NCI-H2081 treated with DMSO at 0.1 percent for 48 hours (cell line): ENCODE results near the gene KCNN3.

Experiments used
- DNase-seq: peaks from one replicate; lab custom pipeline; 2025; lab: John Stamatoyannopoulos, UW

The KCNN3 gene

DNA sequence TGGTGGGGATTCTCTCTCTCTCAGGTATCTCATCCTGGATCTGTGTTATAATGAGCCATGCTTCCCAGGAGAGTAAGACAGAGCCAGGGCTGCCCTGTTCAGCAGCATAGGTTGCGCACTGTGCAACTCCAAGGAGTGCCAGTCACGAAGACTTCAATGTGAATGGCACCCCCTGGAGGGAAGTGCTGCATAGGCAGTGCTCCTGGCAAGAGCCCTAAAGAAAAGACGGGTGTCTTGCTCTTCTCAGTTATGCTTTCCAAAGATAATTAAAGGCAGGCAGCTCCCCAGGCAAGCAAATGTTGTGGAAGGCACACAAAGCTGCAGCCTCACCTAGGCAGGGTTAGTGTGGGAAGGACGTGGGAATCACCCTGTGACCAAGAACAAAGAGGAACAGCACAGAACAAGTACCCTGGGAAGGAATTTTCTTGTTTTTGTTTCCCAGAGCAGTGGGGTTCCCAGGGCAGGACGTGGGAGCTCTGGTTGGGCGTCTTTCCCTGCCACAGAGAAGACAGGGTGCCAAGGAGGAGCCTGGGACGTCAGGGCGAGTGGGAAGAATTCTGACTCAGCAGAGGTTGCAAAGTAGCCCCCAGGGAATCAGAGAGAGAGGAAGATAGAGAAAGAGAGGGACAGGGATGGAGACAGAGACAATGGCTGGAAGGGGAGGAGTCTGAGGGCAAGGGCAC is 120.9 kb downstream of the KCNN3 start:
- no peak for DNase-seq

DNA sequence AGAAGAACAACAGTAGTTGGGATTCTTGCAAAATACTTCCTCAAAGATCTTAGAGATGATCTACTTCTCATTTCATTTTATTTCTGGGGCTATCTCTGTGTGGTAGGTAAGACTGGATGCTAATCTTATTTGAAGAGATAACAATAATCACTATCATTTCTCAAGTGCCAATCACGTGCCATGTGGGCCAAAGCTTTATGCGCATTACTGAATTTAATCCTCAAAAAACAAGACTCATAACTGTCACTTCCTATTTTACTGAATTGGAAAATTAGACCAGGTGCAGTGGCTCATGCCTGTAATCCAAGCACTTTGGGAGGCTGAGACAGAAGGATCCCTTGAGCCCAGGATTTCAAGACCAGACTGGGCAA is 121.7 kb downstream of the KCNN3 start:
- no peak for DNase-seq

DNA sequence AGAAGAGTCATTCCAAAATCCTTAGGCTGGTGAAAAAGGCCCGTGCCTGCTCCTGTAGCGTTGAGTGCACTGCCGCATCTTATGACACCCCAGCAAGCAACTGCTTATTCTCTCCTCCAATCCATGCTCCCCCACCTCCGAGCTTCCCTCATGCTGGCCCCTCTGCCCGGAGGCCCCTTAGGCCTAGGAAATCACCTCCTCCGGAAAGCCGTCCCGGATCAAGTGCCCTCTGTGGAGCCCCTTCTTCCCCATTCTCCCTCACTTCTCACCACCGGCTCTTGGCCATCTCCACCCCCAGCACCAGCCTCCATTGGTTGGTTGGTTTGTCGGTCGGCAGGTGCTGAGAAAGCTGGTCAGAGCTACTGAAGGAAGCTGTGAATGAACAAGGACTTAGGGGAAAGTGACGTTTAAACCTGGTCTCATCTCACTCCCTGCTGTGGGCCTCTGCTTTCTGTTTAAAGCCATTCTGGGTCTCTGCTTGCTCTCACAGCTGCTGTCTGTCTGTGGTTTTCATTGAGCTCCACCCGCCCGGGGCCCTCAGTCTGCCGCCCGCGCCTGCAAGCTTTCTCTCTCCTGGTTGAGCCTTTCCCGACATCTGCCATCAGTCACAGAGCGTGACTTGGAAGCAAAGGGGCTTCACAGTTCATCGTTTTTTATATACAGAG is 122.2 kb downstream of the KCNN3 start:
- DNase-seq, result no peak

DNA sequence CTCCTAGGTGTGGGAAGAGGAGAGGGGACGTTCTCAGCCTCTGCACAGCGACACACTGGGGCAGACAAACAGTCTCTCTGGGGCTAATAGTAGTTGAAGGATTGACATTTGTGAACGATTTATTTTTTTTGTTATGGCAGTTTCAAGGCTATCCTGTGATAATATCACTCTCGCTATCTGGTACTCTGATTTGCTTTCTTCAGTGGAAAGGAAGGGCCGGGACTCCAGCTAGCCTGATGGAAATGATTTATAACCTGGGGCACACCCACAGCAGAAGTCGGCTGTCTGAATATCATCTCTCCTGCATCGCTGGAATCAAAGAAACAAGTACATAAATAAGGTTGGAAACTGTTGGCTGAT is 122.7 kb downstream of the KCNN3 start:
- DNase-seq, result no peak

DNA sequence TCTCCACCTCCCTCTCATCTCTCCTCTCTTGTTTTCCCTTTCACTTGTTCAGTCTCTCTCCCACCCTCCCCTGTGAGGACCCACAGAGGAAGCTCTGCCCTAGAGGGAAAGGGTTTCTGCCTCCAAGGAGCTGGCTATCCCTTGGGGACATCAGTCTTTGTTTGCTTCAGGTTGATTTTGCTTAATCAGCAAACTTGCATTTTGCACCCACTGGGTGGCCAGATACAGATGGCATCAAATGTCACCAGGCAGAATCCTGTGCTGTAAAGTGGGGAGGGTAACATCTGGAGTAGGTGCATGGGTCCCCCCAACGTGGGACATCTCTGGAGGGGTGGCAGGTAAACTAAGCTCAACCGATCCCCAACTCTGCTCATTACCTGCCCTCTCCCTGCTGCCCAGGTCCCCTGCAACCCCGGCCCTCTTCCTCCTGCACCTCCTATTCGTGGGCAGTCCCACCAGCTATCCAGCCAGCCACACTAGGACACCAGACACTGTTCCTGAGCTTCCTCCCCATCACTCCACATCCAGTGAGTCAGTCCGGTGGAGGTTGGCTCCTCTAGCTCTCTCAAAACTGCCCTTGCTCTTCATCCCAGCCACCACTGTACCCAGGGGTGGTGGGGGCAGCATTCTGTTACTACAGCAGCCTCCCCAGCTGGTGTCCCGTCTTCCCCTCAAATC is 123.3 kb downstream of the KCNN3 start:
- DNase-seq, result no peak

DNA sequence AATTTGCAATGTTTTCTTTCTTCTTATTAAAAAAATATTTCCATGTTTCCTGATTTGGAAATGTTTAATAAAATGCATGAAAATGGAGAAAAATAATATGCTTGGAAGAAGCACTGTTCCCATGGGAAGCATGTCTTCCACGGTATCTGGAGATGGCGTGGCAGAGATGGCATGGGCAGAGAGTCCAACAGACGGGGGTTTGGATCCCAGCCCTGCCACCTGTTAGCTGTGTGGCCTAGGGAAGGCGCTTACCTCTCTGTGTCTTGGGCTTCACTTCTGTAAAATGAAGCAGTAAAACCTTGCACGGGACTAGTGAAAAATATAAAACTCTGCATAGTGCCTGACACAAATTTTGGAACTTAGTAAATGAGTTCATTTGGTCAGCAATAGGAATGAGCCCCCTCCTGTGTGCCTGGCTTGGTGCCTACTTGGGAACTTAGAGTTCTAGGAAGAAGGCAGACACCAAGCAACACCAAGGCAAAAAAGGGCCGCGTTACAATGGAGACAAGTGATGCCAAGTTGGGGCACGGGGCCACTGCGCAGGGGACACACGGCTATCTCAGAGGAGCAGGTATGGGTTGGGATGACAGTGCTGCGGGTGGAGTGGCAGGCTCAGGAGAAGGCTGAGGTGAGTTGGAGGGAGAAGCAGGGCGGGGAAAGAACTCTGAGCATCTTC is 124.2 kb downstream of the KCNN3 start:
- no peak for DNase-seq

DNA sequence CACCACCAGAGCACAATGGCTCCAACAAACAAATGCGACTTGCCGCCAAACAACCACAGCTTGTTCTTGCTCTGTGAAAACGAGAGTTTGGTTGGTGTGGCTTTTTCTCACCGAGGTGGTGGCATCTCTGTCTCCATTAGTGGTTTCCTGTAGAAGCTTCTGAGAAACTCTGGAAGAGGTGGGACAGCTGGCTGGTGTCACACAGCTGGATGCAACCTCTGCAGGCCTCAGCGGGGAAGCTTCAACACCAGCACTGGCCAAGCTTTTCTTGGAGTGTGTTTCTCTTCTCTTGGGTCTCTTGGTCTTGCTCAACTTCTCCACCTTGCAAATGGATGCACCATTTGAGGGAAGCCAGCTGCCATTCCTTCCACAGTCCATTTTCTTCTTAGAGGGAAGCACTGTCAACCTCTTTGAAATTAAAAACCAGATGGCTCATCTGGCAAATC is 124.8 kb downstream of the KCNN3 start:
- DNase-seq, result no peak

DNA sequence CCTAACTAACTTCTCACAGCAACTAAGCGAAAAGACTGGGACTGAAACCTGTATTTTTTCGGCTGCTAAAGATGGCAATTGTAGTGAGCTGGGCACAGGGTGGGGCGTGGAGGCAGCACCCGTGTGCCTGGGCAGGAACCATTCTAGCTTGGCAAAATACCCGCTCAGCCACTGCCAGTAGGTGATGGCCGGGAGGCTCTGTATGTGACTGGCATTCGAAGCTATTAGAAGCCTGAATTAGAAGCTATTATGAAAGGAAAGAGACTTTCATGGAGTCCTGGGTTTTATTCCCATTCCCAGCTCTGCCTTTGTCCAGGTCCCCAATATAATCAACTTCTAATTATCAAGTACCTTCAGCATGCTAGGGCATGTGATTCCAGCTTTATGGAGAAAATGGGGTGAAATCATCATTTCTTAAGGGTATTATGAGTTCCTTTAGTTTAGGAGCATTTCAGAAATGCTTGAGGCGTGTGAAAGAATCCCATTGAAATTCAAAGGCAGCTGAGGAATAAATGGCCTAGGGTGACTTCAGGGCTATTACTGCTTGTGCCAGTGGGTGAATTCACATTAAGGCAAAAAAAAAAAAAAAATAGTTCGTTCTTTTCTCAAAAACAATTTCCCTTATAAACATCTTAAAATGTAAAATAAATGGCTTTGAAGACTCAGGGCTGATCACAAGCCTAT is 125.6 kb downstream of the KCNN3 start:
- DNase-seq, result no peak

DNA sequence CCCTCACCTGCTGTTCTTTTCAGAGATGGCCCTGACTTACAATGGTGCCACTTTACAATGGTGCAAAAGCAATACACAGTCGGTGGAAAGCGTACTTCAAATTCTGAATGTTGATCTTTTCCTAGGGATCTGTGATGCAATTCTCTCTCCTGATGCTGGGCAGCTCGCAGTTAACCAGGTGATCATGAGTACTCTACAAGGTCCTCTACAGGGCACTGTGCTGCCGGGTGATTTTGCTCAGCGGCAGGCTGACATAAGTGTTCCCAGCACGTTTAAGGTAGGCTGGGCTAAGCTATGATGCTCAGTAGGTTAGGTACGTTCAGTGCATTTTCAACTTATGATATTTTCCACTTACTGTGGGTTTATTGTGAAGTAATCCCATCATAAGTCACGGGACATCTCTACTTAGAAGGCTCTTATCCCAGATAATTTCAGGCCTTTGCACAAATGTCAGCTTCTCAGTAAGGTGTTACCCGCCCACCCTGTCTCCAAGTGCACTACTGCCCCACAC is 126.5 kb downstream of the KCNN3 start:
- DNase-seq, result no peak

DNA sequence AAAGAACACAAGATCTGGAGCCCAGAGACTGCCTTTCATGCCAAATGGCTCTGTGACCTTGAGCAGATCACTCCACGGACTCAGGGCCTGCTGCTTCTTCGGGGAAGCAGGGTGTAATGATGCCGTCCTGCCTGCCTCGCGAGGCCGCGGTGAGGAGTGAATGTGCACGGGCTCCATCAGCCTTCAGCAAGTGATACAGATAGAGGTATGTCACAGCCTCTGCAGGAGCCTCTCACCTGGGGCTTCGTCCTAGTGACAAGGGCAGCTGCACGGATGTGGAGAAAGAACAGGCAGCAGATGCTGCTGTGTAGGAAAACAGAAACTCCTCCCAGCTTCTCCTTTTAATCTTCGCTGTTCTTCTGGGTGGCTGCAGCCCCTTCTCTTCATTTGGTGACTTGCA is 127.5 kb downstream of the KCNN3 start:
- DNase-seq, result no peak

DNA sequence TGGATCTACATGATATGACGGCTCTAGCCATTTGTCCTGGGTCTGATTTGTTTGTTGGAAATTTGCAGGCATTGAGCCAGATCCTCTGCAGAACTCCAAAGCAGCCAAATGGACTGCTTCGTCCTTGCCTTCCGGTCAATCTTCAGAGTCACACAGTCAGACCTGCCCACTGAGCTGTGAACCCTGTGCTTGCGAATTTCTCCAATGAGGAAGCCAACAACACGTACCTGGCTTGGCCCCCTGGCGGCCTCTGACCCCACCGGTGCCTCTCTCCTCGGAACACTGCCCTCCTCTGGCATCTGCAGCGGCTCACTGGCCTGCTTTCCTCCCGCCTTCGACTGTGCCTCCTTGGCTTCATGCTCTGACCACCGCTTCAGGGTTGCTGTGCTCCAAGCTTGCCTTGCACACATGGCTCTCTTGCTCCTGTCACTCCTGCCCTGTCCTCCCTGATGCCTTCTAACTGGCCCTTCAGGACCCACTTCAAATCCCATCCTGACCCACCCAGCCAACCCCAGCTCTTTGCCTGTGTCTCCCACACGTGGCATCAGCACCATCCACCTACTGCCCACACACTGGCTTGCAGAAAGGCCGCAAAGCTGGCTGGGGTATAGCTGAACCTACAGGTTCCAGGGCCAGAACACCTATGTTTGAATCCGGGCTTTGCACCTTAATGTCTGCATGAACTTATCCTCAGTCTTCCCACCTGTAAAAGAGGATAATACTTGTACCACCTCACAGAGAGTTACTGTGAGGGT is 128.2 kb downstream of the KCNN3 start:
- DNase-seq, result no peak

DNA sequence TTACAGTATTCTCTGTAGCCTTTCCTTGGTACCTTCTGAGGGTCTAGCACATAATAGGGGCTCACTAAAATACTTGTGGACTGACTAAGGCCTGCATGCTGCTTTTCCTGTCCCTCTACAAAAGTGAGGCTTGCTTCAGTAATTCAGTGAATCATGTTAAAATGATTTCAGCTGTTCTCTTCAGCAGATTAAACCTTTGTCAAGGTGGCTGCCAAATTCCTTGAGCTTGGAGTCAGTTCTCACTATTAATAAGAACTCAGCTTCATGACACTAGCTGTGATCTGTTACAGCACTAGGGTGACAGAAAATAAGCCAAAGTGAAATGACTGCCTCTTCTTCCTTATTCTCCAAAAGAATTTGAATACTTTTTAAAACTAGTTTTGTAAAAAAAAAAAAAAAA is 128.8 kb downstream of the KCNN3 start:
- no peak for DNase-seq

DNA sequence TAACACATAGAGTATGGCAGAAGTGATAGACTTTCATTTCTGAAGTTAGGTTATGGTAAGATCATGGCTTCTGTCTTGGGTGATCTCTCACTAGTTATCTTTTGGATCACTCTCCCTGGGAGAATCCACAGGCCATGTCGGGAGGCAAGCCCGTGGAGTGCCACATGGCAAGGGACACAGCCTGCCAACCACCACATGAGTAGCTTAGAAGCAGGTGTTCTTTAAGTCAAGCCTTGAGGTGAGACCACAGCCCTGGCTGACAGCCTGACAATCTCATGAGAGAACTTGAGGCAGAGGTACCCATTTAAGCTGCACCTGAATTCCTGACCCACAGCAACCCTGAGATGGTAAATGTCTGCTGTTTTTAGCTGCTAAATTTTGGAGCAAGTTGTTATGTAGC is 130.4 kb downstream of the KCNN3 start:
- DNase-seq, result no peak

DNA sequence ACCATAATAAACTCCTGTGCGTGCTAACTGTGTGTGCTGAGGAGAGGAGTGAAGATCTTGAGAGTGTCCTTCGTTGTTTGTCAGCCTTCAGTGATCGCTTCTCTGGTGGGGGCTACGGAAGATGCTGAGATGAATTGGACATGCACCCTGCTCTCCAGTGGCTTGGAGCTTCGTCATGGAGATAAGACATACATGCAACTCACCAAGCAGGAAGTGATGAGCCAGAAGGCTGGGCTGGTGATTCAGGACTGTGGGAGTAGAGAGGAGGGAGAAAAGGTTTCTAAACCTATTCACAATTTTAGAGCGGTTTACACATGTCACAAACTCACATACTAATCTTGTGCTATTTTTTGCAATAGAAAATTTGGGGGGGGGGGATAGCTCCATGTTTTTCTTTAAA is 133.2 kb downstream of the KCNN3 start:
- DNase-seq, result no peak

DNA sequence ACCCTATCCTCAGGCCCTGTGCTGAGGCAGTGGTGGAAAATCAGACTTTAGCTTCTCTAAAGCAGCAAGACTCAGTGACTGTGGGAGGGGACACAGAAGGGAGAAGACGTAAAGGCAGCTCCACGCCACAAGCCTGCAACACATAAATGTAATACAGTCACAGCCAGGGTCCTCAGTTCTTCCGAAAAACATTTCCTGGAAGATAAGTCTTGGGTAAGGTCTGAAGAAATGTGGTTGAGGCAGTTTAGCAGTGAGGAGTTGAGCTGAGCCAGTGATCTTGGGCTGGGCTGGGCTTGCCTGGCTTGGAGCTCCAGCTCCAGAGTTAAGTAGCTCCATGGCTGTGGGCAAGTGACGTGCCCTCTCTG is 134.3 kb downstream of the KCNN3 start:
- DNase-seq, result no peak

DNA sequence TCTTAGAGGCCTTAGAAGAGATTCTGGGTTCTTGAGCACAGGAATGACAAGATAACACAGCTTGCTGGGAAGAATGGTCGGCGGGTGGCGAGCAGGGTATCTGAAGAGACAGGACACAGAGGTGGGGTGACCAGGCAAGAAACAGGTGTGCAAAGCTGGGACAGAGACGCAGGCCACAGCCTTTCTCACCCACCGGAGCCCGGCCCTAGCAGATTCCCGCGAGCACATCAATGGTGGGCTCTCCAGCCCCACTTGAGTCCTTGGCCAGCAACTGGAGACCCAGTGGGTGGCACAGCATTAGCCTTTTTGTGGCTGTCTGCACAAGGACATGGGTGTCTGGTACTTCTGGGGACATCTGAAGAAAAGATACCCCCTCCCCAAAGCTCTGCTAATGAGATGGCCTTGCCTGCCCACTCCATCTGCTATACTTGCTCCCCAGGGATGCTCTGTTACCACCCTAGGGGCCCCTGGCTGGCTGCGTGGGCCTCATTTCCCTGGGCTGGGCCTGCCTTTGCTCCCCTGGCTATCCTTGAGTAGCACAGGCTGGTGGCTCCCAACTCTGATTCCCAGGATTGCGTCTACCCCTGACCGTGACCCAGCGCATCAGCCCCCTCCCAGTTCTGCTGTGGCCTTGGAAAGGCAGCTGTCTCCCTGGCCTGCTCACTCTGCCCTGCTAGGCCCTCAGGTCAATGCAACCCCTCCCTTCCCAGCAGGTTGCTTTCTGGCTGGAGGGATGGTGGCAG is 134.8 kb downstream of the KCNN3 start:
- DNase-seq, result no peak

DNA sequence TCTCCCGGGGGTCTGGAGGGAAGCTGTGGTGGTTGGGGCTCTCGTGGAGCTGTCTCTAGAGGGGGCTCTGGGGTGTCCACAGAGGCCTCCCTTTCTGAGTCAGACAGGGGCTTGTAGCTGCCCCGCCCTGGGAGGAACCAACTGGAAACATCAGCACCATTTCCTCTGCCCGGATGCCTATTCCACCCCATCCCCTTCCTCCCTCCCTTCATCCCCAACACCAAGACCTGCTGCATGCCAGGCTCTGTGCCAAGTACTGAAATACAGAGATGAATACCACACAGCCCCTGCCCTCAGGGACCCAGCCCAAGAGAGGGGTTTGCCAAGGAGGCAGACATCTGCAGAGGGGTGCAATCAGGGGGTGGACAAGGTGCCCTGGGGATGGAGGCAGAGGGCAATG is 136.5 kb downstream of the KCNN3 start:
- no peak for DNase-seq

DNA sequence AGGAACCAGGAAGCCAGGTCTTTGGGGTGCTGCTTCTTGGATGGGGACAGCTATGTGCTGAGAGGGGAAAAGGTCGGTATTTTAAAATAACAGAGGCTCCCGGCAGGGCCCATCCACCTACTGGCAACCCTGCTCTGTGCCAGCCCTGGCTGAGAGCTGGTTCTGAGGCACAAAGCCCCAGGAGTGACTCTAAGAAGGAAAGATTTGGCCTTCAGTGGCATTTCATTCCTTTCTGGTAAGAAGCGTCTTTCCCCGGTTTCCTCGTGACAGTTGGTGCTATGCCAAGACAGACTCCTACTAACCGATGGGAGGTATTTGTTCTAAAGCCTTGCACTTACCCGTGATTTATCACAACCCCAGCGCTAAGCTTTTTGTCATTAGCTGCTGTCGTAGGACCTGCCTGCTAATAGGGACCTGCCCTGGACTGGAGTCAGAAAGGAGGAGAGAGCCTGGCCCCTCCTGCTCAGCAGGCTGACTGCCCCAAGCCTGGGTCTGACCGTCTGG is 139.0 kb downstream of the KCNN3 start:
- DNase-seq, result no peak

DNA sequence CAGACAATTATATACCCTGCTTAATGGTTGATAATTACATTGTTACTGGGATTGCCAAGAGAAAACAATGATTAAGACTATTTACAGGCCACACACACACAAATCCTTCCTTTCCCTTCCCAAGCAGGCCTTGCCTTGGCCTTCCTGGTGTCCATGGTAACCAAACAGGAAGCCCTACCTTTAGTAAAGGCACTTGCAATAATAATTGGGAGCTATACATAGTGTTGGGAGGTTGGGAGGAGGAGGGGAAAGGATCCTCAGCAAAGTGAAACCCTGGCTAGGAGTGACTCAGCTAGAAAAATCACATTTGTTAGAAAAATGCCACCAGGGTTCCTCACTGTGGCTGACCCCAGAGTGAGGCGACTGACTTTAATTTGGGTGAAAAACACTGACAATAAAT is 139.8 kb downstream of the KCNN3 start:
- peak; percentile 60 for DNase-seq

DNA sequence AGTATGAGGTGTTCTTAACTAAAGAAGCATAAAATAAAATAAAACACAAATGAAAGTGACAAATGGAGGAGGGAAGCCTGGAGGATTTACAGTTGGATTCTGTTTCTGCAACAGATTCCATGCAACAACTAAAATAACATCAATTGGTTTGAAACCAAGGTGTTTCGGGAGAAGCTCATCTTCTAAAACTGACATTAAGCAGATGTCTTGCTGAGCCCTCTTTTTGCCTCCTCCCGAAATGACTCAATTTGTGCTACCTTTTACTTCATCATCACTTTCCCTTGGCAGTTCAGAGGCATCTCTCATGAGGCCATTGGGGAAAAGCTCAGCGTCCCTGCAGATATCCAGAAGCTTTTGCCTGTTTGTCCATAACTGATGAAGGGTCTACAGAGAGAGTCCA is 140.5 kb downstream of the KCNN3 start:
- DNase-seq, result no peak

DNA sequence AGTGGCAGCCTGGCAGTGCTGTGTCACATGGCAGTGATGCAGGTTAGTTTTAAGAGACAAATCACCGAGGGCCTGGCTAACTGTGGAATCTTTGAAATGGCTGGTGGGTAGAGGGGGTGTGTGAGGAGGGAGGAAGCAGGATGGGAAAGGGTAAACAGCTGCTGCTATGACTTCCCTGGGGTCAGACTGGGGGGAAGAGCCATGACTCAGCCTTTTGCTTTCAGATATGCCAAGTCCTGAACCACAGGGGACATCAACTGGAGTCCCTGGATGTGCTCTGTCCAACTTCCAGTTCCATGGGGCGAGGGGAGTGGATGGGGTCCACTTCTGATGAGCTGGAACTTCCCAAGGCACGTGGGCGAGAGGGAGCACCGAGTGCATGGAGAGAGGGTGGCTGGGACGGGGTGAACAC is 141.0 kb downstream of the KCNN3 start:
- DNase-seq, result no peak
